ENCODE data around the gene UGT1A7.

Gene UGT1A7

DNA sequence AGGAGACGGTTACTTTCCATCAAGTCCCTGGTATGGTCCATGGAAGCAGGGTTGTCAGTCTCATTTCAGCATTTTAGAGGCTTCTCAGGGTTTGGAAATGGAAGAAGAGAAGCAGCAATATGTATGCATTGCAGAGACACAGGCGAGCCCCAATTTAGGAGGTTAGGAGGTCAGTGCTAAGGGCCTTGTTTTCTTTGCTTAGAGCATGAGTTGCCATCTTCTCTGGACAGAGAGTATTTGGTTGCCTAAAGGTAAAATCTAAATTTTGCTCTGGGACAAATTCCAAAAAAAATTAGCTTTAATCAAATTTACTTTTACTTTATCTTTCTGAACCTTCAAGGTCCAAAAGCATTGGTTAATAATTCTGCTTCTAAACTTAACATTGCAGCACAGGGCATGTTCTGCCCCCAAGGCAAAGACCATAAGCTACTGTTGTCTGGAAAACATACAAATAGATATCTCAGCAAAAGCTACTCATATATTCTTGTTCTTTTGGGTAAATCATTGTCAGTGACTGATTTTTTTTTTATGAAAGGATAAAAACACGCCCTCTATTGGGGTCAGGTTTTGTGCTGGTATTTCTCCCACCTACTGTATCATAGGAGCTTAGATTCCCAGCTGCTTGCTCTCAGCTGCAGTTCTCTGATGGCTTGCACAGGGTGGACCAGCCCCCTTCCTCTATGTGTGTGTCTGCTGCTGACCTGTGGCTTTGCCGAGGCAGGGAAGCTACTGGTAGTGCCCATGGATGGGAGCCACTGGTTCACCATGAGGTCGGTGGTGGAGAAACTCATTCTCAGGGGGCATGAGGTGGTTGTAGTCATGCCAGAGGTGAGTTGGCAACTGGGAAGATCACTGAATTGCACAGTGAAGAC lies 10.2 kb upstream of the UGT1A7 start, which contains the start of gene UGT1A9:
Gene UGT1A9 (plus strand): TSS at position 609 of the 872 bp plus-strand sequence. CDS start 37 bp downstream, at position 646.
- no peak for DNase-seq (ENCODE audit: low read depth)
- TF ChIP-seq, protein P1, sequence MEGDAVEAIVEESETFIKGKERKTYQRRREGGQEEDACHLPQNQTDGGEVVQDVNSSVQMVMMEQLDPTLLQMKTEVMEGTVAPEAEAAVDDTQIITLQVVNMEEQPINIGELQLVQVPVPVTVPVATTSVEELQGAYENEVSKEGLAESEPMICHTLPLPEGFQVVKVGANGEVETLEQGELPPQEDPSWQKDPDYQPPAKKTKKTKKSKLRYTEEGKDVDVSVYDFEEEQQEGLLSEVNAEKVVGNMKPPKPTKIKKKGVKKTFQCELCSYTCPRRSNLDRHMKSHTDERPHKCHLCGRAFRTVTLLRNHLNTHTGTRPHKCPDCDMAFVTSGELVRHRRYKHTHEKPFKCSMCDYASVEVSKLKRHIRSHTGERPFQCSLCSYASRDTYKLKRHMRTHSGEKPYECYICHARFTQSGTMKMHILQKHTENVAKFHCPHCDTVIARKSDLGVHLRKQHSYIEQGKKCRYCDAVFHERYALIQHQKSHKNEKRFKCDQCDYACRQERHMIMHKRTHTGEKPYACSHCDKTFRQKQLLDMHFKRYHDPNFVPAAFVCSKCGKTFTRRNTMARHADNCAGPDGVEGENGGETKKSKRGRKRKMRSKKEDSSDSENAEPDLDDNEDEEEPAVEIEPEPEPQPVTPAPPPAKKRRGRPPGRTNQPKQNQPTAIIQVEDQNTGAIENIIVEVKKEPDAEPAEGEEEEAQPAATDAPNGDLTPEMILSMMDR (IDR thresholded peaks at IDR 0.05; ENCODE audit: control insufficient read depth, extremely low read depth, insufficient read depth): no peak
- no peak within 1 kb of the TSS for H3K4me3 ChIP-seq (ENCODE audit: low read depth, low read length)

DNA sequence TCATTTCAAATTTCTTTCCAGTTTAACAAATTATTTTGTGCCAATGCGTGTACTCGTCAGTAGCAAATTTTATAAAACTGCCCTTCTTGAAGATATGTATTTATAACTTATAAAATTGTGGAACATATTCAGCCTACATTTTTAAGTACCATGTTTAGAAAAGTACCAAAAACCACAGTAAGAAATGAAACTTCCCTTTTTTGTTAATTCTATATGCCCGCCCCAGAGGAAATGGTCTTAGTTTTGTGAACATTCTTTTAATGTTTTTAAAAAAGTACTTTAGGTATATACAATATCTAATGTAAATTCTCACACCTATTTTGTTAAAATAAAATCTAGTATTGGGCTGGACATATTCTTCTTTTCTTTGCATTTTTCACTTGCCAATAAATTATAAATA lies 8.8 kb upstream of the UGT1A7 start:
- H3K4me3 ChIP-seq (ENCODE audit: low read depth, low read length): no peak overlapping the region
- no peak for DNase-seq (ENCODE audit: low read depth)
- TF ChIP-seq, protein P1 (IDR thresholded peaks at IDR 0.05; ENCODE audit: control insufficient read depth, extremely low read depth, insufficient read depth): no peak

- no peak for DNase-seq (ENCODE audit: low read depth)
- TF ChIP-seq, protein P1 (IDR thresholded peaks at IDR 0.05; ENCODE audit: control insufficient read depth, extremely low read depth, insufficient read depth): no peak
- H3K4me3 ChIP-seq (ENCODE audit: low read depth, low read length): no peak overlapping the region
Observed at GRCh38 chr2:233673896-233674295, 7.8 kb upstream of the UGT1A7 start.

GRCh38 chr2:233674314-233674713 lies 7.4 kb upstream of the UGT1A7 start:
- TF ChIP-seq, protein P1 (IDR thresholded peaks at IDR 0.05; ENCODE audit: control insufficient read depth, extremely low read depth, insufficient read depth): no peak
- no peak overlapping the region for H3K4me3 ChIP-seq (ENCODE audit: low read depth, low read length)
- no peak for DNase-seq (ENCODE audit: low read depth)

DNA sequence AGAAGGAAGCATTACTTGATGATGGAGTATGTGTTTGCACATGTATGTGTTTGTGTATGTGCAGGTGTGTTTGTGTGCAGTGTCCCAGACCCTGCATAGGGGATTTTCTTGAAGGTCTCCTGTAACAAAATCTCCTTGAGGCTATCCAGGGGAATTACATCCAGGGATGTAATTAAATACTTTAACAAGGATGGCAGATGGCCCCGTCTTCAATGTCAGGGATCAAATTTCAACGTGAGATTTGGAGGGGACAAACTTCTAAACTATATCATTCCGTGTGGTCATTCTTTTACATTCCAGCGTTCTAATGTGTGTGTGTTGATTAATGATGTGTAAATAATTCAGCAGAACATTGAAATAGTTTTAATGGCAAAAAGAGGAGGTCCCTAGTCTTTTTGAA lies 6.7 kb upstream of the UGT1A7 start:
- TF ChIP-seq, protein P1 (IDR thresholded peaks at IDR 0.05; ENCODE audit: control insufficient read depth, extremely low read depth, insufficient read depth): no peak
- DNase-seq (ENCODE audit: low read depth): no peak

DNA sequence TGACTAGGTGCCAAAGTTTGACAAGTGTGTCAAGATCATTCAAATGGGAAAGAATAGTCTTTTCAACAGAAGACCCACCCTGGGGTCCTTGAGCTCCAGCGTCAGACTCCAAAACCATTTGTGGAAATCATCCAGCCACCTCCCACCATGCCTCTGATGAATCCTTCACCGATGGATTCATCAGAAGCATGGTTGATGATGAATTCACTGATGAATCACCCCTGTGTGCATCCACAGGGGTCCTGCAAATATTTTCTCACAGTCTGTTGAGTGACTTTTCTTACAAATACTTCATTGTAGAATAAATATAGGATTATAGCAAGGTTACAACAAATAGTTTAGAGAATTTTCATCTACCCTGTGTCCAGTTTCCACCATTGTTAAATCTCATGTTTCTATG lies 5.7 kb upstream of the UGT1A7 start:
- H3K4me3 ChIP-seq (ENCODE audit: low read depth, low read length): no peak overlapping the region
- no peak for DNase-seq (ENCODE audit: low read depth)
- TF ChIP-seq, protein P1 (IDR thresholded peaks at IDR 0.05; ENCODE audit: control insufficient read depth, extremely low read depth, insufficient read depth): no peak

More for the DNA sequence above, 6.7 kb upstream of the UGT1A7 start:
- H3K4me3 ChIP-seq (ENCODE audit: low read depth, low read length): no peak overlapping the region
